HCT116 (cell line): ENCODE data around the gene NEDD4L. TPM values are rescaled to one million over a fixed set of nuclear protein-coding genes. Genes with fewer than 3 reads are reported as not detected.

ENCODE experiments used
- ATAC-seq: fragments of 200-7000 bp; cut with Tn5 transposase; 2 replicates; pipeline ENCODE4 v1.9.1; 2020; ENCODE audit warnings: mild to moderate bottlenecking, moderate library complexity
- BruUV-seq: library from RNA; stranded (reverse); fragments of 400-500 nt; replicated peaks from 2 replicates; lab custom pipeline; 2021; lab: Mats Ljungman, UMichigan
- CTCF ChIA-PET: fragments of 300-600 bp; sonication (Branson Sonifier 250); formaldehyde crosslinking; loops from one replicate; lab custom pipeline; 2021; ENCODE audit warnings: antibody characterized with exemption; lab: Charles Lee
- POLR2A ChIA-PET: fragments of 300-600, 350-600 bp; sonication (Branson Sonifier 250); formaldehyde crosslinking; loops from one replicate; lab custom pipeline; 2021; ENCODE audit warnings: antibody characterized with exemption; lab: Charles Lee
- RAD21 ChIA-PET, 2 experiments: fragments of 300-600 bp; sonication (Branson Sonifier 250); formaldehyde crosslinking; loops; one replicate each; lab custom pipeline; 2023; ENCODE audit warnings: low total read pairs in 2 of 2; ENCODE audit not compliant: uncharacterized antibody in 2 of 2, unreplicated experiment in 2 of 2, low non-redundant PET in 1 of 2; lab: Charles Lee
- DNase-seq: peaks from one replicate; pipeline ENCODE4 v3.0.0-alpha.2; 2010; ENCODE audit warnings: low read depth, low spot score
- H2AFZ ChIP-seq: fragments of 200-600 bp; shearing (Covaris generic), sonication (generic); 2 replicates; pipeline ENCODE4 v1.6.1; 2017; ENCODE audit warnings: low read depth, mixed run types, mixed read lengths, antibody characterized with exemption, low read length; ENCODE audit not compliant: poor library complexity, severe bottlenecking
- H3K27ac ChIP-seq: 2 replicates; pipeline ENCODE4 v1.5.1; 2012; ENCODE audit warnings: low read depth, low read length
- H3K27me3 ChIP-seq: fragments of 200-600 bp; sonication (generic); 2 replicates; pipeline ENCODE4 v1.6.1; 2016; ENCODE audit warnings: mixed run types, low read length, mixed read lengths; ENCODE audit not compliant: insufficient read depth
- H3K36me3 ChIP-seq, 2 experiments: fragments of 200-500 bp in 1 of 2; fragments of 200-600 bp in 1 of 2; sonication (Bioruptor generic) in 1 of 2; sonication (generic) in 1 of 2; 2 replicates each; pipeline versions ENCODE4 v1.5.1 to v1.6.1; 2014 to 2016; ENCODE audit warnings: low read length in 2 of 2, inconsistent platforms in 1 of 2, mixed read lengths in 1 of 2, mixed run types in 1 of 2; ENCODE audit not compliant: insufficient read depth in 2 of 2, control insufficient read depth in 1 of 2
- H3K4me1 ChIP-seq, 2 experiments: fragments of 200-600 bp in 1 of 2; sonication (generic) in 1 of 2; 2 replicates each; pipeline versions ENCODE4 v1.5.1 to v1.6.1; 2012 to 2017; ENCODE audit warnings: low read length in 2 of 2, inconsistent platforms in 1 of 2, mild to moderate bottlenecking in 1 of 2, mixed read lengths in 1 of 2, mixed run types in 1 of 2, moderate library complexity in 1 of 2; ENCODE audit not compliant: insufficient read depth in 2 of 2, control insufficient read depth in 1 of 2
- H3K4me2 ChIP-seq: fragments of 200-600 bp; sonication (generic); 2 replicates; pipeline ENCODE4 v1.6.1; 2017; ENCODE audit warnings: mixed run types, low read length, mixed read lengths
- H3K4me3 ChIP-seq, 2 experiments: fragments of 200-600 bp in 1 of 2; sonication (generic) in 1 of 2; replicated peaks in 1 of 2; 2 replicates each; pipeline ENCODE4 v1.5.1; 2011 to 2016; ENCODE audit warnings: low read length in 2 of 2, control low read depth in 1 of 2, low read depth in 1 of 2, mild to moderate bottlenecking in 1 of 2, mixed read lengths in 1 of 2, mixed run types in 1 of 2
- H3K79me2 ChIP-seq: fragments of 200-600 bp; sonication (generic); 2 replicates; pipeline ENCODE4 v1.6.1; 2017; ENCODE audit warnings: mild to moderate bottlenecking, mixed run types, low read length, moderate library complexity, mixed read lengths; ENCODE audit not compliant: insufficient read depth
- H3K9ac ChIP-seq: fragments of 200-600 bp; sonication (generic); 2 replicates; pipeline ENCODE4 v1.6.1; 2016; ENCODE audit warnings: low read length, mixed read lengths
- H3K9me2 ChIP-seq: fragments of 200-600 bp; sonication (generic), shearing (Covaris generic); 2 replicates; pipeline ENCODE4 v1.6.1; 2017; ENCODE audit warnings: mixed run types, mild to moderate bottlenecking, moderate library complexity; ENCODE audit not compliant: insufficient read depth
- H3K9me3 ChIP-seq, 2 experiments: fragments of 200-500 bp in 1 of 2; fragments of 200-600 bp in 1 of 2; sonication (Bioruptor generic) in 1 of 2; sonication (generic) in 1 of 2; 2 replicates each; pipeline ENCODE4 v1.6.1; 2014 to 2017; ENCODE audit warnings: low read length in 2 of 2, mixed read lengths in 2 of 2, inconsistent platforms in 1 of 2, low read depth in 1 of 2, mild to moderate bottlenecking in 1 of 2, mixed run types in 1 of 2, moderate library complexity in 1 of 2; ENCODE audit not compliant: control insufficient read depth in 1 of 2, insufficient read depth in 1 of 2
- H4K20me1 ChIP-seq: fragments of 200-600 bp; sonication (generic), shearing (Covaris generic); 2 replicates; pipeline ENCODE4 v1.6.1; 2017; ENCODE audit warnings: mixed run types, mild to moderate bottlenecking, moderate library complexity; ENCODE audit not compliant: insufficient read depth
- CEBPB ChIP-seq: IDR thresholded peaks from 2 replicates; pipeline ENCODE4 v1.6.1; 2012; ENCODE audit warnings: low read depth
- EGR1 ChIP-seq: IDR thresholded peaks from 2 replicates; pipeline ENCODE4 v1.6.1; 2012; ENCODE audit warnings: low read depth
- ELF1 ChIP-seq: IDR thresholded peaks from 2 replicates; pipeline ENCODE4 v1.6.1; 2012; ENCODE audit warnings: low read depth, borderline replicate concordance
- EZH2 ChIP-seq: fragments of 200-600 bp; sonication (generic); IDR thresholded peaks from 2 replicates; pipeline ENCODE4 v1.6.1; 2017; ENCODE audit warnings: antibody characterized with exemption, mixed run types
- EZH2phosphoT487 ChIP-seq: fragments of 200-600 bp; IDR thresholded peaks from 2 replicates; pipeline ENCODE4 v1.6.1; 2018; ENCODE audit warnings: antibody characterized with exemption, borderline replicate concordance
- JUND ChIP-seq: IDR thresholded peaks from 2 replicates; pipeline ENCODE4 v1.6.1; 2012
- MAX ChIP-seq: IDR thresholded peaks from 2 replicates; pipeline ENCODE4 v1.6.1; 2012
- POLR2AphosphoS5 ChIP-seq: IDR thresholded peaks from 2 replicates; pipeline ENCODE4 v1.6.1; 2011; ENCODE audit warnings: mild to moderate bottlenecking, low read depth, low read length, moderate library complexity
- RAD21 ChIP-seq: IDR thresholded peaks from 2 replicates; pipeline ENCODE4 v1.6.1; 2012; ENCODE audit warnings: low read depth, mild to moderate bottlenecking
- ZFX ChIP-seq: fragments of 450-650 bp; IDR thresholded peaks from 2 replicates; pipeline ENCODE4 v1.6.1; 2017
- intact Hi-C: fragments of 100-400 bp; cut with micrococcal nuclease; formaldehyde crosslinking; loops from 2 replicates; pipeline ENCODE4 v1.10.0; 2022
- total RNA-seq: library from RNA; stranded (reverse); gene quantifications from one replicate; pipeline ENCODE4 v1.2.1, GENCODE V29; 2021; ENCODE audit not compliant: unreplicated experiment
- TF ChIP-seq, protein P1 (sequence below): IDR thresholded peaks from 2 replicates; pipeline ENCODE4 v1.6.1; 2012; ENCODE audit warnings: low read depth

Gene NEDD4L
- total RNA-seq, 1 experiment from 2014 or later = 41.5 TPM

DNA sequence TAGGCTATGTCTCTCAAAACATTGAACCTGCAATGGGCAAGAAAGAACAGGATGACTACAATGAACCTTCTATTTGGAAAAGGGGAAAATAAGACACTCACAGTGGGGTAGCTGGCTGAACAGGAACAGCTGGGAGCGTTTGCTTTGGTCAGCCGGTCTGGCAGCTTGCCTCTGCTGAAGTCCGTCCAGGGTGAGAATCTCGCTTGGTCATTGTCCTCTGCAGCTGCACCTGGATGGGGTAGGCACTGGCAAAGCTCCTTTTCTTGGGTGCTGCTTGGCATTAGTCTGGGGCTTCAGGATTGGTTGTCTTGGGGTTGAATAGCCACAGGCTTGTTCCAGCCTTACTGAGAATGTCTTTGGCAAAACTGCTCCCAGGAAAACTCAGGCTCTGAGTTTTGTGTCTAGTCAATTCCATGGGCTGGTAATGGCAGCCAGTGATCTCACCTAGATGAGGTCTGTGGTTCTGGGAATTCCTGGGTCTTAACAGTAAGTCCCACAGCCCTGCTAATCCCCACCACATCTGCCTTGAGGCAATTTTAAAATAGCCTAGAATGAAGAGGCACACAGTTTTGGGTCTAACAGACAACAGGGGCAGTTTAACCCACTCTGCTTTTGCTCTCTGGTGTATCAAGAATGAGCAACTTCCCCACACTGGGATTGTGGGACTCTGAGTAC lies 13.4 kb downstream of the NEDD4L start:
- no TSS peak for BruUV-seq

More for the DNA sequence above, 13.4 kb downstream of the NEDD4L start:
- Histone ChIP-seq H2AFZ (no peak overlapping the region), H3K27ac (no peak overlapping the region), H3K9me2 (no peaks in the 10 kb centered on the region), H3K4me2 (no peak overlapping the region), H4K20me1 (no peaks in the 10 kb centered on the region), H3K9me3 (no peaks in the 10 kb centered on the region), H3K9ac (no peak overlapping the region), H3K4me3 (no peak overlapping the region), H3K4me1 (peaks cover 8 to 9% of the 10 kb centered on the region in 2 experiments; a peak in 3 of 4 replicates), H3K79me2 (no peaks in the 10 kb centered on the region), H3K27me3 (no peaks in the 10 kb centered on the region), H3K36me3 (no peaks in the 10 kb centered on the region)
- ChIA-PET POLR2A (no interaction called here), CTCF (interaction anchor here (1.0 kb wide), 1 partner anchor 64 kb away, joined by 4 read pairs; no protein-coding TSS in a partner anchor), RAD21 (no interaction called here)
- ATAC-seq = no peak
- intact Hi-C loops = loop anchor here (5.0 kb wide), 1 partner anchor 45 kb away; no protein-coding TSS in a partner anchor
- TF ChIP-seq EGR1 (no peak), CEBPB (no peak), MAX (no peak), POLR2AphosphoS5 (no peak), ZFX (no peak), EZH2phosphoT487 (no peak), RAD21 (no peak), JUND (no peak), ELF1 (no peak), EZH2 (no peak)
- TF ChIP-seq, protein P1, sequence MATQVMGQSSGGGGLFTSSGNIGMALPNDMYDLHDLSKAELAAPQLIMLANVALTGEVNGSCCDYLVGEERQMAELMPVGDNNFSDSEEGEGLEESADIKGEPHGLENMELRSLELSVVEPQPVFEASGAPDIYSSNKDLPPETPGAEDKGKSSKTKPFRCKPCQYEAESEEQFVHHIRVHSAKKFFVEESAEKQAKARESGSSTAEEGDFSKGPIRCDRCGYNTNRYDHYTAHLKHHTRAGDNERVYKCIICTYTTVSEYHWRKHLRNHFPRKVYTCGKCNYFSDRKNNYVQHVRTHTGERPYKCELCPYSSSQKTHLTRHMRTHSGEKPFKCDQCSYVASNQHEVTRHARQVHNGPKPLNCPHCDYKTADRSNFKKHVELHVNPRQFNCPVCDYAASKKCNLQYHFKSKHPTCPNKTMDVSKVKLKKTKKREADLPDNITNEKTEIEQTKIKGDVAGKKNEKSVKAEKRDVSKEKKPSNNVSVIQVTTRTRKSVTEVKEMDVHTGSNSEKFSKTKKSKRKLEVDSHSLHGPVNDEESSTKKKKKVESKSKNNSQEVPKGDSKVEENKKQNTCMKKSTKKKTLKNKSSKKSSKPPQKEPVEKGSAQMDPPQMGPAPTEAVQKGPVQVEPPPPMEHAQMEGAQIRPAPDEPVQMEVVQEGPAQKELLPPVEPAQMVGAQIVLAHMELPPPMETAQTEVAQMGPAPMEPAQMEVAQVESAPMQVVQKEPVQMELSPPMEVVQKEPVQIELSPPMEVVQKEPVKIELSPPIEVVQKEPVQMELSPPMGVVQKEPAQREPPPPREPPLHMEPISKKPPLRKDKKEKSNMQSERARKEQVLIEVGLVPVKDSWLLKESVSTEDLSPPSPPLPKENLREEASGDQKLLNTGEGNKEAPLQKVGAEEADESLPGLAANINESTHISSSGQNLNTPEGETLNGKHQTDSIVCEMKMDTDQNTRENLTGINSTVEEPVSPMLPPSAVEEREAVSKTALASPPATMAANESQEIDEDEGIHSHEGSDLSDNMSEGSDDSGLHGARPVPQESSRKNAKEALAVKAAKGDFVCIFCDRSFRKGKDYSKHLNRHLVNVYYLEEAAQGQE = no peak
- no peak for DNase-seq
